Colonic mucosa (tissue), 4 donors: ENCODE measurements around the gene CASKIN1. TPM values are rescaled to one million over a fixed set of nuclear protein-coding genes. Genes with fewer than 3 reads are reported as not detected.

Experiments
- DNase-seq: peaks from one replicate; pipeline ENCODE4 v3.0.0-alpha.2; 2020
- H3K27ac ChIP-seq: fragments of 200-600 bp; one replicate; pipeline ENCODE4 v1.8.0; 2021
- H3K27me3 ChIP-seq: fragments of 200-600 bp; one replicate; pipeline ENCODE4 v1.8.0; 2021
- H3K36me3 ChIP-seq: fragments of 200-600 bp; one replicate; pipeline ENCODE4 v1.8.0; 2021
- H3K4me1 ChIP-seq: fragments of 200-600 bp; one replicate; pipeline ENCODE4 v1.8.0; 2021; ENCODE audit warnings: mild to moderate bottlenecking
- H3K4me3 ChIP-seq: fragments of 200-600 bp; one replicate; pipeline ENCODE4 v1.8.0; 2021
- H3K9ac ChIP-seq, 2 donors: one replicate each; pipeline ENCODE4 v1.7.0; 2013; ENCODE audit warnings: control low read depth in 2 of 2, low read depth in 2 of 2, low read length in 2 of 2
- H3K9me3 ChIP-seq: fragments of 200-600 bp; one replicate; pipeline ENCODE4 v1.8.0; 2021
- intact Hi-C: fragments of 100-400 bp; cut with DNase I; formaldehyde crosslinking; loops from one replicate; pipeline ENCODE4 v1.14.1; 2022
- total RNA-seq, 2 donors: library from RNA; stranded (reverse); fragmentation: NEBNext Ultra II Directional in 1 of 2; extraction: Animal tissue kit (Norgen Biotek cat#: 25700) in 1 of 2; gene quantifications; one replicate each; pipeline ENCODE4 v1.2.1, GENCODE V29; 2021
- TF ChIP-seq, protein P1 (sequence below): fragments of 200-600 bp; IDR thresholded peaks from one replicate; pipeline ENCODE4 v1.8.0; 2022; ENCODE audit warnings: antibody characterized with exemption, mild to moderate bottlenecking
- donor health status: healthy.
- donor health status: DM: no; HTN: no; CAD: no.
- donor health status: DM: no; HTN: no; CAD: no.

Gene CASKIN1
- total RNA-seq, 2 donors from 2014 or later: 0.07 to 0.27 TPM

GRCh38 chr16:2190659-2191445, 5.6 kb downstream of the CASKIN1 start:
- DNase-seq: no peak
- Histone ChIP-seq H3K27ac (no peak overlapping the region), H3K4me3 (no peak overlapping the region), H3K9me3 (no peaks in the 10 kb centered on the region), H3K27me3 (peaks cover 20% of the 10 kb centered on the region), H3K4me1 (no peaks in the 10 kb centered on the region), H3K9ac (no peak overlapping the region), H3K36me3 (no peaks in the 10 kb centered on the region)
- TF ChIP-seq, protein P1, sequence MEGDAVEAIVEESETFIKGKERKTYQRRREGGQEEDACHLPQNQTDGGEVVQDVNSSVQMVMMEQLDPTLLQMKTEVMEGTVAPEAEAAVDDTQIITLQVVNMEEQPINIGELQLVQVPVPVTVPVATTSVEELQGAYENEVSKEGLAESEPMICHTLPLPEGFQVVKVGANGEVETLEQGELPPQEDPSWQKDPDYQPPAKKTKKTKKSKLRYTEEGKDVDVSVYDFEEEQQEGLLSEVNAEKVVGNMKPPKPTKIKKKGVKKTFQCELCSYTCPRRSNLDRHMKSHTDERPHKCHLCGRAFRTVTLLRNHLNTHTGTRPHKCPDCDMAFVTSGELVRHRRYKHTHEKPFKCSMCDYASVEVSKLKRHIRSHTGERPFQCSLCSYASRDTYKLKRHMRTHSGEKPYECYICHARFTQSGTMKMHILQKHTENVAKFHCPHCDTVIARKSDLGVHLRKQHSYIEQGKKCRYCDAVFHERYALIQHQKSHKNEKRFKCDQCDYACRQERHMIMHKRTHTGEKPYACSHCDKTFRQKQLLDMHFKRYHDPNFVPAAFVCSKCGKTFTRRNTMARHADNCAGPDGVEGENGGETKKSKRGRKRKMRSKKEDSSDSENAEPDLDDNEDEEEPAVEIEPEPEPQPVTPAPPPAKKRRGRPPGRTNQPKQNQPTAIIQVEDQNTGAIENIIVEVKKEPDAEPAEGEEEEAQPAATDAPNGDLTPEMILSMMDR: no peak
- intact Hi-C loops: no loop called here

- Histone ChIP-seq H3K27ac (no peak overlapping the region), H3K27me3 (peaks cover 13% of the 10 kb centered on the region), H3K4me3 (no peak overlapping the region), H3K9ac (no peak overlapping the region), H3K36me3 (no peaks in the 10 kb centered on the region), H3K9me3 (no peaks in the 10 kb centered on the region), H3K4me1 (no peaks in the 10 kb centered on the region)
- TF ChIP-seq, protein P1: no peak
- intact Hi-C loops: no loop called here
- no peak for DNase-seq
Observed at GRCh38 chr16:2190002-2190658, 6.3 kb downstream of the CASKIN1 start.

- TF ChIP-seq, protein P1: no peak
- Histone ChIP-seq H3K27me3 (peaks cover 5% of the 10 kb centered on the region), H3K27ac (no peak overlapping the region), H3K4me1 (no peaks in the 10 kb centered on the region), H3K9ac (no peak overlapping the region), H3K4me3 (no peak overlapping the region), H3K36me3 (no peaks in the 10 kb centered on the region), H3K9me3 (no peaks in the 10 kb centered on the region)
- no peak for DNase-seq
- intact Hi-C loops: no loop called here
Observed at GRCh38 chr16:2189252-2189893, 7.0 kb downstream of the CASKIN1 start.

DNA sequence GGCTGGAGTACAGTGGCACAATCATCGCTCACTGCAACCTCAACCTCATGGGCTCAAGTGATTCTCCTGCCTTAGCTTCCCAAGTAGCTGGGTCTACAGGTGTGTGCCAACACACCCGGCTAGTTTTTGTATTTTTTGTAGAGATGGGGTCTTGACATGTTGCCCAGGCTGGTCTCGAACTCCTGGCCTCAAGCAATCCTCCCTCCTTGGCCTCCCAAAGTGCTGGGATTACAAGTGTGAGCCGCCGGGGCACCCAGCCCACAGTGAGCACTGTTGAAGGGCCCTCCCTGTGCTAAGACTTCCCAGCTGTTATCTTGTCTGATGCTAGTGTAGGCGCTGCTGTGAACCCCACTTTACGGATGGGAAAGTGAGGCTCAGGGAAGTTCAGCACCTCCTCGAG, 8.0 kb downstream of the CASKIN1 start:
- Histone ChIP-seq H3K4me1 (no peaks in the 10 kb centered on the region), H3K27me3 (no peaks in the 10 kb centered on the region), H3K9me3 (no peaks in the 10 kb centered on the region), H3K9ac (no peak overlapping the region), H3K36me3 (no peaks in the 10 kb centered on the region), H3K4me3 (no peak overlapping the region), H3K27ac (no peak overlapping the region)
- no peak for DNase-seq
- TF ChIP-seq, protein P1: no peak
- intact Hi-C loops: no loop called here

- no peak overlapping the region for H3K4me3 ChIP-seq
- H3K9me3 ChIP-seq: no peaks in the 10 kb centered on the region
- TF ChIP-seq, protein P1: no peak
- no peaks in the 10 kb centered on the region for H3K4me1 ChIP-seq
- no peaks in the 10 kb centered on the region for H3K36me3 ChIP-seq
- H3K9ac ChIP-seq: no peak overlapping the region
- DNase-seq: no peak
- no peak overlapping the region for H3K27ac ChIP-seq
- intact Hi-C loops: no loop called here
- H3K27me3 ChIP-seq: no peaks in the 10 kb centered on the region
Observed at GRCh38 chr16:2187212-2187611, 9.2 kb downstream of the CASKIN1 start.
